ENCODE measurements around the gene TSSK6. TPM values are rescaled to one million over a fixed set of nuclear protein-coding genes. Genes with fewer than 3 reads are reported as not detected.

TSSK6 gene
- polyA plus RNA-seq, 1 donor (not counting 4 experiments of a cell fraction or from before 2014, with no cell fraction given) = 0.47 TPM

GRCh38 chr19:19550485-19550929 is 35.2 kb upstream of the TSSK6 start:
- Histone ChIP-seq H3K79me2 (ENCODE audit: control insufficient read depth, insufficient read depth, low read length) (no peaks in the 10 kb centered on the region), H3K4me2 (ENCODE audit: control insufficient read depth, extremely low read depth, insufficient read depth, low read depth, low read length) (no peak overlapping the region), H3K4me1 (ENCODE audit: control insufficient read depth, extremely low read depth, insufficient read depth, low read length) (no peaks in the 10 kb centered on the region), H4K20me1 (ENCODE audit: control insufficient read depth, extremely low read depth, insufficient read depth, low read length) (no peaks in the 10 kb centered on the region), H3K9ac (ENCODE audit: control insufficient read depth, extremely low read depth, insufficient read depth, low read length) (no peak overlapping the region), H2AFZ (ENCODE audit: control insufficient read depth, low read length) (no peak overlapping the region), H3K9me3 (ENCODE audit: control insufficient read depth, low read depth, low read length) (no peaks in the 10 kb centered on the region), H3K27ac (ENCODE audit: control insufficient read depth, insufficient read depth, low read length) (no peak overlapping the region), H3K27me3 (ENCODE audit: control insufficient read depth, extremely low read depth, insufficient read depth, low read length) (peaks cover 32% of the 10 kb centered on the region), H3K36me3 (ENCODE audit: control insufficient read depth in 2 of 2, extremely low read depth in 1 of 2, insufficient read depth in 2 of 2, low read length in 2 of 2) (no peaks in the 10 kb centered on the region), H3K4me3 (ENCODE audit: control insufficient read depth in 2 of 3, extremely low read depth in 1 of 3, insufficient read depth in 2 of 3, low read depth in 1 of 3, low read length in 3 of 3) (no peak overlapping the region), H3K9me1 (ENCODE audit: control insufficient read depth, extremely low read depth, insufficient read depth, low read length) (no peaks in the 10 kb centered on the region)
- no peak for TF ChIP-seq EZH2 (IDR thresholded peaks at IDR 0.05; ENCODE audit: low read length)
- TF ChIP-seq CTCF (optimal IDR thresholded peaks at IDR 0.05 in 1 of 3, IDR thresholded peaks at IDR 0.05 in 1 of 3, conservative IDR thresholded peaks at IDR 0.05 in 1 of 3; ENCODE audit: extremely low read depth in 1 of 3, insufficient read depth in 2 of 3, low read length in 3 of 3) = no peak
- no peak for DNase-seq (ENCODE audit: low read depth, low spot score)
- no peak for FAIRE-seq
- dilution Hi-C loops (cut with MboI; ENCODE audit: extremely low pct_ligation_motif_present, low sequenced_read_pairs) = no loop called here

- dilution Hi-C loops (cut with MboI; ENCODE audit: extremely low pct_ligation_motif_present, low sequenced_read_pairs) = no loop called here
- DNase-seq (ENCODE audit: low read depth, low spot score) (no peak), FAIRE-seq (no peak)
- Histone ChIP-seq H3K79me2 (ENCODE audit: control insufficient read depth, insufficient read depth, low read length) (no peaks in the 10 kb centered on the region), H3K9me3 (ENCODE audit: control insufficient read depth, low read depth, low read length) (no peaks in the 10 kb centered on the region), H3K9ac (ENCODE audit: control insufficient read depth, extremely low read depth, insufficient read depth, low read length) (no peak overlapping the region), H3K27ac (ENCODE audit: control insufficient read depth, insufficient read depth, low read length) (no peak overlapping the region), H3K36me3 (ENCODE audit: control insufficient read depth in 2 of 2, extremely low read depth in 1 of 2, insufficient read depth in 2 of 2, low read length in 2 of 2) (no peaks in the 10 kb centered on the region), H3K9me1 (ENCODE audit: control insufficient read depth, extremely low read depth, insufficient read depth, low read length) (no peaks in the 10 kb centered on the region), H3K4me2 (ENCODE audit: control insufficient read depth, extremely low read depth, insufficient read depth, low read depth, low read length) (no peak overlapping the region), H3K4me3 (ENCODE audit: control insufficient read depth in 2 of 3, extremely low read depth in 1 of 3, insufficient read depth in 2 of 3, low read depth in 1 of 3, low read length in 3 of 3) (no peak overlapping the region), H4K20me1 (ENCODE audit: control insufficient read depth, extremely low read depth, insufficient read depth, low read length) (no peaks in the 10 kb centered on the region), H3K4me1 (ENCODE audit: control insufficient read depth, extremely low read depth, insufficient read depth, low read length) (no peaks in the 10 kb centered on the region), H3K27me3 (ENCODE audit: control insufficient read depth, extremely low read depth, insufficient read depth, low read length) (peaks cover 32% of the 10 kb centered on the region), H2AFZ (ENCODE audit: control insufficient read depth, low read length) (no peak overlapping the region)
- TF ChIP-seq EZH2 (IDR thresholded peaks at IDR 0.05; ENCODE audit: low read length) (no peak), CTCF (optimal IDR thresholded peaks at IDR 0.05 in 1 of 3, IDR thresholded peaks at IDR 0.05 in 1 of 3, conservative IDR thresholded peaks at IDR 0.05 in 1 of 3; ENCODE audit: extremely low read depth in 1 of 3, insufficient read depth in 2 of 3, low read length in 3 of 3) (no peak)
These were observed 34.6 kb upstream of the TSSK6 start for GRCh38 chr19:19549804-19550464.
